Effector CD4-positive, alpha-beta T cell (primary cell): ENCODE results near the gene TNFRSF12A.
"Not testable (repeated sequence)": the region's sequence is repeated elsewhere in the genome, so short reads cannot be mapped to it uniquely, and the experiment has no call there.

Source experiments
- DNase-seq: peaks from one replicate; pipeline ENCODE4 v3.0.0-alpha.2; 2020

The TNFRSF12A gene

GRCh38 chr16:3069146-3069545 lies 49.0 kb downstream of the TNFRSF12A start:
- not testable (repeated sequence) for DNase-seq

GRCh38 chr16:3070608-3071111 lies 50.5 kb downstream of the TNFRSF12A start:
- no peak for DNase-seq

GRCh38 chr16:3071655-3072054 lies 51.5 kb downstream of the TNFRSF12A start:
- no peak for DNase-seq
